B cell (primary cell): Measurements from ENCODE around the gene BNC2. TPM values are rescaled to one million over a fixed set of nuclear protein-coding genes. Genes with fewer than 3 reads are reported as not detected.

Source experiments
- ATAC-seq: fragments of 200-7000 bp; cut with Tn5 transposase; one replicate; pipeline ENCODE4 v1.10.0; 2021; ENCODE audit warnings: low read depth, mild to moderate bottlenecking, moderate number of reproducible peaks, moderate library complexity
- CTCF ChIA-PET: fragments of 350-600 bp; sonication (Branson Sonifier 250); formaldehyde crosslinking; loops from one replicate; lab custom pipeline; 2021; ENCODE audit warnings: antibody characterized with exemption, inconsistent platforms; lab: Charles Lee
- POLR2A ChIA-PET: fragments of 350-600 bp; sonication (Branson Sonifier 250); formaldehyde crosslinking; loops from one replicate; lab custom pipeline; 2021; ENCODE audit warnings: antibody characterized with exemption; lab: Charles Lee
- DNase-seq: peaks from one replicate; pipeline ENCODE4 v3.0.0; 2013
- H2AFZ ChIP-seq: 2 replicates; pipeline ENCODE4 v1.6.1; 2012; ENCODE audit warnings: mild to moderate bottlenecking, low read depth, low read length; ENCODE audit not compliant: insufficient read depth, poor library complexity, severe bottlenecking
- H3K27ac ChIP-seq, 2 donors: 1 replicate in 1 of 2; 2 replicates in 1 of 2; pipeline ENCODE4 v1.5.1; 2012 to 2013; ENCODE audit warnings: low read length in 2 of 2, mild to moderate bottlenecking in 2 of 2, moderate library complexity in 1 of 2
- H3K27me3 ChIP-seq, 4 experiments: fragments of 200-600 bp in 1 of 4; sonication (generic) in 1 of 4; replicated peaks in 1 of 4; 1 replicate in 2 of 4; 2 replicates in 2 of 4; pipeline versions ENCODE4 v1.6.1 to v1.7.0; 2013 to 2016; ENCODE audit warnings: low read length in 3 of 4, mild to moderate bottlenecking in 2 of 4, mixed read lengths in 1 of 4, moderate library complexity in 1 of 4; ENCODE audit not compliant: insufficient read depth in 4 of 4, control insufficient read depth in 3 of 4; ENCODE audit errors: control extremely low read depth in 1 of 4
- H3K36me3 ChIP-seq, 2 experiments: replicated peaks in 1 of 2; 1 replicate in 1 of 2; 2 replicates in 1 of 2; pipeline versions ENCODE4 v1.6.1 to v1.7.1; 2013; ENCODE audit warnings: low read length in 1 of 2; ENCODE audit not compliant: insufficient read depth in 2 of 2, control insufficient read depth in 1 of 2; ENCODE audit errors: control extremely low read depth in 1 of 2, extremely low read depth in 1 of 2
- H3K4me1 ChIP-seq, 2 donors: fragments of 200-600 bp in 1 of 2; sonication (generic) in 1 of 2; 1 replicate in 1 of 2; 2 replicates in 1 of 2; pipeline versions ENCODE4 v1.5.1 to v1.6.1; 2013 to 2017; ENCODE audit warnings: low read length in 2 of 2; ENCODE audit not compliant: control insufficient read depth in 2 of 2, insufficient read depth in 2 of 2
- H3K4me2 ChIP-seq: replicated peaks from 2 replicates; pipeline ENCODE3; 2012; ENCODE audit warnings: mild to moderate bottlenecking, low read depth, low read length; ENCODE audit not compliant: poor library complexity, severe bottlenecking
- H3K4me3 ChIP-seq, 5 experiments: fragments of 200-600 bp in 1 of 5; sonication (generic) in 1 of 5; 1 replicate in 3 of 5; 2 replicates in 2 of 5; pipeline versions ENCODE4 v1.5.1 to v1.7.0; 2011 to 2016; ENCODE audit warnings: low read length in 4 of 5, mild to moderate bottlenecking in 4 of 5, low read depth in 2 of 5, control low read depth in 1 of 5, moderate library complexity in 1 of 5; ENCODE audit not compliant: insufficient read depth in 1 of 5; ENCODE audit errors: control extremely low read depth in 1 of 5, extremely low read depth in 1 of 5
- H3K79me2 ChIP-seq: fragments of 200-600 bp; sonication (generic); one replicate; pipeline ENCODE4 v1.6.0; 2016; ENCODE audit warnings: low read length; ENCODE audit not compliant: control insufficient read depth, insufficient read depth
- H3K9ac ChIP-seq: fragments of 200-600 bp; sonication (generic); 2 replicates; pipeline ENCODE4 v1.6.1; 2017; ENCODE audit warnings: mild to moderate bottlenecking, low read length, moderate library complexity
- H3K9me3 ChIP-seq, 3 donors: one replicate each; pipeline versions ENCODE4 v1.6.1 to v1.7.1; 2013; ENCODE audit warnings: low read length in 2 of 3; ENCODE audit not compliant: control insufficient read depth in 2 of 3, insufficient read depth in 1 of 3; ENCODE audit errors: control extremely low read depth in 1 of 3
- H4K20me1 ChIP-seq: 2 replicates; pipeline ENCODE4 v1.6.0; 2012; ENCODE audit warnings: mild to moderate bottlenecking, low read length; ENCODE audit not compliant: insufficient read depth, control insufficient read depth, poor library complexity, severe bottlenecking
- H3K27ac Mint-ChIP-seq: one replicate; pipeline ENCODE4 v1.8.0; 2021; ENCODE audit warnings: mixed read lengths
- H3K27me3 Mint-ChIP-seq: one replicate; pipeline ENCODE4 v1.8.0; 2021; ENCODE audit warnings: mixed read lengths
- H3K4me1 Mint-ChIP-seq: one replicate; pipeline ENCODE4 v1.8.0; 2021; ENCODE audit warnings: mixed read lengths
- H3K4me3 Mint-ChIP-seq: one replicate; pipeline ENCODE4 v1.8.0; 2021; ENCODE audit warnings: mixed read lengths
- H3K9me3 Mint-ChIP-seq: one replicate; pipeline ENCODE4 v1.8.0; 2022; ENCODE audit warnings: mixed read lengths; ENCODE audit not compliant: insufficient read depth
- CTCF ChIP-seq: fragments of 200-600 bp; IDR thresholded peaks from one replicate; pipeline ENCODE4 v1.8.0; 2022; ENCODE audit warnings: antibody characterized with exemption, mild to moderate bottlenecking
- EZH2 ChIP-seq: IDR thresholded peaks from 2 replicates; pipeline ENCODE4 v1.6.1; 2012; ENCODE audit warnings: borderline replicate concordance, low read depth, mild to moderate bottlenecking, moderate library complexity, low read length; ENCODE audit not compliant: insufficient read depth, poor library complexity, severe bottlenecking
- WGBS: methylation state at CpG from one replicate; pipeline ENCODE4 v1.1.5; 2013; ENCODE audit warnings: missing lambda C conversion rate; ENCODE audit not compliant: insufficient coverage; 5-methylcytosine and 5-hydroxymethylcytosine counted together
- intact Hi-C: fragments of 100-400 bp; cut with micrococcal nuclease; formaldehyde crosslinking; loops from one replicate; pipeline ENCODE4 v1.10.0; 2022
- polyA plus RNA-seq: library from polyadenylated mRNA; depleted of rRNA; stranded (reverse); fragments of >200 nt; gene quantifications from 2 replicates; pipeline ENCODE4 v1.2.3, GENCODE V29; 2012
- total RNA-seq, 2 donors: library from RNA; stranded (reverse); fragments of 120-200 nt in 1 of 2; gene quantifications; 1 replicate in 1 of 2; 2 replicates in 1 of 2; pipeline versions ENCODE4 v1.2.3 to v1.2.4, GENCODE V29; 2013 to 2022

BNC2 gene
- total and polyA plus RNA-seq, 2 donors (not counting 1 experiment from before 2014, with no cell fraction given), result 0.01 TPM; not detected in 1

GRCh38 chr9:16386007-16386826 is 484.3 kb downstream of the BNC2 start:
- Histone ChIP-seq H3K79me2 (no peaks in the 10 kb centered on the region), H3K4me3 (no peak overlapping the region), H3K4me1 (no peaks in the 10 kb centered on the region), H3K36me3 (no peaks in the 10 kb centered on the region), H3K9me3 (peaks cover 0 to 10% (median 3%) of the 10 kb centered on the region in 3 donors), H2AFZ (no peak overlapping the region), H3K27me3 (no peaks in the 10 kb centered on the region), H4K20me1 (no peaks in the 10 kb centered on the region), H3K9ac (no peak overlapping the region), H3K4me2 (no peak overlapping the region), H3K27ac (no peak overlapping the region)
- Mint-ChIP-seq H3K27ac (no peak overlapping the region), H3K27me3 (no peaks in the 10 kb centered on the region), H3K4me3 (no peak overlapping the region), H3K9me3 (no peaks in the 10 kb centered on the region), H3K4me1 (no peaks in the 10 kb centered on the region)
- ChIA-PET POLR2A (no interaction called here), CTCF (no interaction called here)
- TF ChIP-seq CTCF (no peak), EZH2 (no peak)
- intact Hi-C loops, result no loop called here
- no peak for ATAC-seq
- WGBS, result 81% methylated on average over 2 of the region's 6 CpGs
- DNase-seq, result no peak

- H3K4me2 ChIP-seq, result no peak overlapping the region
- no peak for DNase-seq
- no peaks in the 10 kb centered on the region for H4K20me1 ChIP-seq
- no peaks in the 10 kb centered on the region for H3K9me3 Mint-ChIP-seq
- H3K9me3 ChIP-seq, result peaks cover 0 to 10% (median 3%) of the 10 kb centered on the region in 3 donors
- no peaks in the 10 kb centered on the region for H3K36me3 ChIP-seq
- no peaks in the 10 kb centered on the region for H3K79me2 ChIP-seq
- H3K27me3 ChIP-seq, result no peaks in the 10 kb centered on the region
- H3K27ac Mint-ChIP-seq, result no peak overlapping the region
- no peaks in the 10 kb centered on the region for H3K4me1 ChIP-seq
- no peak overlapping the region for H3K4me3 Mint-ChIP-seq
- ATAC-seq, result no peak
- TF ChIP-seq CTCF (no peak), EZH2 (no peak)
- H3K27me3 Mint-ChIP-seq, result no peaks in the 10 kb centered on the region
- no peak overlapping the region for H3K27ac ChIP-seq
- H3K4me1 Mint-ChIP-seq, result no peaks in the 10 kb centered on the region
- intact Hi-C loops, result no loop called here
- no peak overlapping the region for H3K9ac ChIP-seq
- POLR2A ChIA-PET, result no interaction called here
- CTCF ChIA-PET, result no interaction called here
- H3K4me3 ChIP-seq, result no peak overlapping the region
- H2AFZ ChIP-seq, result no peak overlapping the region
Measured at GRCh38 chr9:16385590-16385989, 484.9 kb downstream of the BNC2 start.
